GM18519 (cell line): ENCODE data around the gene NR2F2.

Experiments
- ATAC-seq: cut with Tn5 transposase; IDR thresholded peaks from one replicate; pipeline ENCODE4 v1.9.1; 2021; ENCODE audit warnings: mild to moderate bottlenecking, moderate library complexity; ENCODE audit not compliant: unreplicated experiment, low FRiP score

The NR2F2 gene

GRCh38 chr15:96331144-96331944 is 844 bp downstream of the NR2F2 start:
- no peak for ATAC-seq

- no peak for ATAC-seq
Observed at GRCh38 chr15:96331945-96332636, 1.6 kb downstream of the NR2F2 start.

GRCh38 chr15:96332637-96333121 is 2.2 kb downstream of the NR2F2 start:
- ATAC-seq: no peak

GRCh38 chr15:96333131-96334016 is 2.9 kb downstream of the NR2F2 start:
- no peak for ATAC-seq

- ATAC-seq: no peak
Observed at GRCh38 chr15:96334017-96334704, 3.7 kb downstream of the NR2F2 start.

- no peak for ATAC-seq
Observed at GRCh38 chr15:96334705-96335410, 4.4 kb downstream of the NR2F2 start.

GRCh38 chr15:96335411-96336024 is 5.0 kb downstream of the NR2F2 start:
- ATAC-seq: no peak

- no peak for ATAC-seq
Observed at GRCh38 chr15:96336108-96336595, 5.7 kb downstream of the NR2F2 start.

GRCh38 chr15:96336596-96337364 is 6.3 kb downstream of the NR2F2 start:
- ATAC-seq: no peak

GRCh38 chr15:96337365-96338023 is 7.0 kb downstream of the NR2F2 start:
- ATAC-seq: no peak

GRCh38 chr15:96338074-96338765 is 7.7 kb downstream of the NR2F2 start:
- ATAC-seq: no peak

GRCh38 chr15:96338766-96339618 is 8.5 kb downstream of the NR2F2 start:
- no peak for ATAC-seq

GRCh38 chr15:96339619-96340347 is 9.3 kb downstream of the NR2F2 start:
- no peak for ATAC-seq

- no peak for ATAC-seq
Observed at GRCh38 chr15:96340348-96340597, 9.8 kb downstream of the NR2F2 start.

- ATAC-seq: no peak
Observed at GRCh38 chr15:96340598-96341512, 10.4 kb downstream of the NR2F2 start.
